Kidney glomerular epithelial cell (primary cell): ENCODE results near the gene SMIM38.

ENCODE experiments used
- DNase-seq: peaks from one replicate; lab custom pipeline; 2025; lab: John Stamatoyannopoulos, UW

Gene SMIM38

DNA sequence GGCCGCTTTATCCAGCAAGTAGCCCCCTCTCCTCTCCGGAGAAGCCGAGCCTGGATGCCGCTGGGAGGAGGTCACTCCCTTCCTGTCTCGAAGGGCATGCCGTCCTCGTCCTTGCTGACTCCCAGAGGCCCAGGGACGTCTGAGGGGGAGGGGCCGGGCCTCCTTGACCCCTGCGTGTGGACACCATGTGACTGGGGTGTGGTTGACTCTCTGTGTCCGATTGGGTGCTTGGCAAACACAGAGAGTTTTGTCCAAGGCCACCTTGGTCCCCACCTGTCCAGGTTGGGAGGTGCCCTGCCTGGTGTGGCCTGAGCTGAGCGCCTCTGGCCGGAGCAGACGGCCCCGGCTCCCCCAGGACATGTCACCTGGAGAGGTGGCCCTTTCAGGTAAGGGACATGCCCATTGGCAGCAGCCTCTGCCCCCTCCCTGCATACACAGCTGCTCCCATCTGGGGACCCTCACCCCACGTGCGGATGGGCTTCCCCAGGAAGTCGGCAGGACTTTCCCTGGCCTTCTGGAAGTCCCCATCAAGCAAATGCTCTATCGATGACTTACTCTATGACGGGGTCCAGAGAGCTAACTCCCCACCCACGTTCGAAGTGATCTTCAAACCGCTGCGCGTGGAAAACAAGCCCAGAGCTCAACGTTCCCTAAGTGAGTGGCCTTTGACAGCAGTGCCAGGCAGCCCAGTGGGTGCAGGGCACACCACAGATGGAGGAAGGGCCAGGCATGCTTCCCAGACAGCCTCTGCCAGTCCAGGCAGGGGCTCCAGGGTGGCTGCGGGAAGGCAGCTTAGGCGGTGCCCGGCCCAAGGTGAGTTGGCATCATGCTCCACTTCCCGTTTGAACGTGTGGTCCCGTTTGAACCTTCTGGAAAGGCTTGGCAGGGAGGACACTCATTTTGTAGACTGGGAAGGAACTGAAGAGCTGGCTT lies at the start of gene SMIM38:
SMIM38 (plus strand) TSS at position 634 of the 933 bp plus-strand sequence. CDS start 1,912 bp downstream, outside the sequence.
- no peak for DNase-seq

DNA sequence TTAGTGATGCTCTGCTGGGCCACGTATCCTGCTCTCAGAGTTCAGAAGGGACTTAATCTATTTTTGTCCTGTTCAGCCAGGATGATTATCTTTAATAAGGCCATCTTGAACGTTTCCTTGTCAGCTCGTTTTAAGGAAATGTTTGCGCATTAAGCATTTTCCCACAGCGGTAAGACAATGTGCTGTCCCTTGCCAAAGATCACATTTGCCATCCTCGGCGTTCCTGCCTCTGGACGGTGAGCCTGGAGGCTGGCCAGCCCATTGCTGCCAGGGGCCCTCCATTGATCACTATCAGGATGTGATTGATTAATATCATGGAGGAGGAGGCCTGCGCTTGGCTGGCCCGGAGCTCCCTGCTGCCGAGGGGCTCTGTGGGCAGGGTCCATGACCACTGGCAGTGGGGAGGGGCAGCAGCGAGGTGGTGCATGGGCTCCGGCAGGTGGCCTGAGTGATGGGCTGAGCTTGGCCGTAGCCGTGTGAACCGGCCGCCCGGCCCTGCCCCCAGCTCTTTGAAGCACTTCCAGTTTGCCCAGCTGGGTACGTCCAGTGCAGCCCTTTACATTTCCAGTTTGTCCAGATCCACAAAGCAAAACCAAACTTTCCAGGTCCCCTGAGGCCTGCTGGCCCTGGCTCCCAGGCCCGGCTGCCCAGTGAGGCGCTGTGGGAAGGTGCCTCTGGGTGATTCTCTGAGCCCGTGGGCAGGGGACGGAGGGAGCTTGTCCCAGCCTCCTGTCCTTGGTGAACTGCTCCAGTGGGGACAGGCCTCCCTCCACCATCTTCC lies 49.5 kb upstream of the SMIM38 start:
- no peak for DNase-seq

DNA sequence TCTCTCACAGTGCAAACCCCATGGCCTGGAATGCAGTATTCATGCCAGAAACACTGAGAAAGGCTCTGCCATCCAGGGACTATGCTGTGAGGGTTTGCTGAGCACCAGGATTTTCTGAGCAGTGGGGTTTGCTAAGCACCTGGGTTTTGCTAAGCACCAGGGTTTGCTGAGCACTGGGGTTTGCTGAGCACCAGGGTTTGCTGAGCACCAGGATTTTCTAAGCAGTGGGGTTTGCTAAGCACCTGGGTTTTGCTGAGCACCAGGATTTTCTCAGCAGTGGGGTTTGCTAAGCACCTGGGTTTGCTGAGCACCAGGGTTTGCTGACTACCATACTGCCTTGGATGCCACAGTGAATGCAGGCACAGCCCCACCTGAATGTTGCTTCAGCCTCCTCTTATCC lies 48.3 kb upstream of the SMIM38 start:
- no peak for DNase-seq

DNA sequence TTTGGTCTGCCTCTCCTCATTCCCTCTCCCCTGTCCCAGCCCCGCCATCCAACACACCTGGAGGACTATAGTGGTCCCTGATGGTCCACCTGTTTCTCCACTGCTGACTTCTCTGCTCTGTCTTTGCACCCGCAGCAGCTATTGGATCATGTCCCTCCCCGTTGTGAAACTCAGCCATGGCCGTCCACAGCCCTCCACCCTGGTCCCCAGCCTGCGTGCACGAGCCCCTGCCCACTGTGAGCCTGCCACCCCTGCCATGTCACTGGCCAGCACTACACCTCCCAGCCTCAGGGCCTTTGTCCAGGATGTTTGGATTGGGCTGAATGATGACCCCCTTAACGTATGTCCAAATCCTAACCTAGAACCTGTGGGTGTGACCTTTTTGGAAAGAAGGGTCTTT lies 47.7 kb upstream of the SMIM38 start:
- no peak for DNase-seq

DNA sequence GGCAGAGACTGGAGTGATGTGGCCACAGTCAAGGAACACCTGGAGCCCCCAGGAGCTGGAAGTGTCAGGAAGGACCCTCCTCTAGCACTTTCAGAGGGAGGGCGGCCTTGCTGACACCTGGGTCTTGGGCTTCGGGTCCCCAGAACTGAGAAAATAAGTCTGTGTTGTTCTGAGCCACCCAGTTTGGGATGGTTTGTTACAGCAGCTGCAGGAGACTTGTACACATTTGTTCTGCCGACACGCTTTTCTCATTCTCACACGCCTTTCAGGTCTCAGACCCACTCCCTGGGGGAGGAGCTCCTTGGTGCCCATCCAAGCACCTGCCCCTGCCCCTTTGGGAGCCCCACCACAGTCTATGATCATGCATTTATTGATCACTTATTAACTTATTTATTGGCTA lies 47.2 kb upstream of the SMIM38 start:
- DNase-seq, result no peak

GRCh38 chr11:69109101-69109500 lies 46.6 kb upstream of the SMIM38 start:
- DNase-seq, result no peak

- no peak for DNase-seq
These were observed 45.3 kb upstream of the SMIM38 start for GRCh38 chr11:69110451-69110850.

DNA sequence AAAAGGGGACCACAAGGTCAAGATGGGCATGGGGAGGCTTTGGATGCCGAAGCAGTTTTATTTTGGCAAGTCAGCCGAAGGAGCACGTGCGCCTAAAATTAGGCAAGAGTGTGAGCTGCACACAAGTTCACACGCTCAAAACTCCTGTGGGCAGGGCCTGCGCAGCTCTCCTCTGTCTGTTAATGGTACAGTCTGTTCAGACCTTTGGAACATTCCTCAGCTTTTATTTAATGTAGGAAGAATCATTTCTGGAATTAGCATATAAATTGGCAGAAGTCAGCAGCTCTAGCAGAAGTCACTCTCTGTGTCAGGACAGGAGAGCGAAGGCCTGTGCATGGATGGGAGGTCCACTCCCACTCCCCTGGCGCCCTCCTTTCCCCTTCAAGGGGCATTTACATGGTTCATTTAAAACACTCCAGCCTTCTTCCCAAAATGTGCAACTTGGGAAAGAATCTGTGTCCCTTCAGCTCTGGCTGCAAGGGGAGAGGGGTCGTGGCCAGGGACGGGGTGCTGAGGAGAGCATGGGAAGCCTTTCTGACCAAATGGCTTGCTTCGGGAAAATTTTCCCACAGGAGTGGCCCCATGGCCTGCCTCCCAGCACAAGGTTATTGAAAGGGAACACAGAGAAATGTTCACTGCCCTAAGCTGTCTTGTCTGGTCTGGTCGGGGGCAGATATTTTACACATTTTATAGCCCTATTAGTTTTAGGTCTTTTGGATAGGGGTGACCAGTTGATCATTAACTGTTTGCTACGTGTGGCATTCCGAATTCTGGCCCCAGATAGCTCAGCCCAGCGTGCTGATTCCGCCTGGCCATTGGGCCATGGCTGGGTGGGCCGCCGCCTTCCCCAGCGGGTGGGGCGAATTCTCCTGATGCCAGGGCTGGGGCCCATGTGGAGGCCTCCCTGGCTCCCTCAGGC lies 43.9 kb upstream of the SMIM38 start:
- DNase-seq, result no peak

- no peak for DNase-seq
These were observed 42.5 kb upstream of the SMIM38 start for GRCh38 chr11:69113226-69113625.

DNA sequence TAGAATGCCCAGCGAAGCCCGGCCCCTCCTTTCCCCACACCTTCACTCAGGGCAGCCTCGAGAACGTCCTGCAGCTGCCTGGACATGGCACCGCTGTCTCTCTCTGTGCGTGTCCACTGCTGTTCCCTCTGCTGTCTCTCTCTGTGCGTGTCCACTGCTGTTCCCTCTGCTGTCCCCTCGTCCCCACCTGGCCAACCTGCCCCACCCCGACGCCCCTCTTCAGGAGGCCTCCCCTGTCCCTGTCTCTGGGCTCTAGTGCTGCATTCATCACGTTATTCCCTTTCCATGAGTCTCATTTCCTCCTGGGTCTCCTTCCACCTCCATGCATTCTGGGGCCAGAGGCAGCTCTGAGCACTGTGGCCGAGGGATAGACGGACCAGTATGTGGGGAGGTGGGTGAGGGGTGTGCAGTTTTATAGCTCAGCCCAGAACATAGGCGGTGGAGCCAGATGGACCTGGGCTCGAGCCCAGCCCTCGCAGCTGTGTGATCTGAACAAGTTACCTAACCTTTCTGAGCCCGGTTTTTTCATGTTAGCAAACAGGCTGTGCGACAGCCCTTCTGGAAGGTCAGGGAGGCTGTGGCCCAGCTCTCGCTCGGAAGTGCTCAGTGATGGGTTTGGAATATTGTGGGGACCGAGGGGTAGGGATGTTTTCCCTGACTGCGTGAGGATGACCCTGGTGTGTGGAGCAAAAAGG lies 41.9 kb upstream of the SMIM38 start:
- no peak for DNase-seq

- no peak for DNase-seq
These were observed 41.4 kb upstream of the SMIM38 start for GRCh38 chr11:69114362-69114761.

DNA sequence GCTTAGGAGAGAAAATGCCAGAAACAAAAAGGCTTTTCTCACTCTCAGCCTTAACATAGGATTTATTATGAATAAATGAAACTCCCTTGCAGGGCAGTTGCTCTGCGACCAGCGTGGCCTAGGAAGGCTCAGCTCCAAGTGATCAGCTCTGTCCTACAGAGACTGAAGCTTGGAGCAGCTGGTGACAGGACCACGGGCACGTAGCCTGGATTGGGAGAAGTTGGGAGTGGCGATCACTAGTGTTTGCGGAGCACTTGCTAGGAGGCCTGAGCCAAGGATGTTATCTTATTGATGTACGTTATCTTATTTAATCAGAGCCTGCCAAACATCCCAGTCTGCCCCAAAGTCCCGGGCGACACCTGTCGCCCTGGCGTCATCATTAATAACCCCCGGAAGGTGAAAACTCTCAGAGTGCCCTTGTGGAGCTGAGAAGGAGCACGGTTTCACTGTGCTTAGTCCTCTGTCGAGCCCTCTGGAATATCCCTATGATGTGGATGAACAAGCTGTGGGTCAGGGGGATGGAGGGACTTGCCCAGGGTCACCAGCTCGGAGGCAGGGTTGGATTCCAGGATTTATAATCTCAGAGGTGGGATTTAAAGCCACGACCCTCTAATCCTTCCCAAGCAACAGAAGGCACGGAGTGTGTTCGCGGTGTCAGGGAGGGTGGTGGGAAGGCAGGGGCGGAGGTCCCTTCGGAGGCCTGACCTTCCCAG lies 40.8 kb upstream of the SMIM38 start:
- DNase-seq, result no peak

- no peak for DNase-seq
These were observed 39.9 kb upstream of the SMIM38 start for GRCh38 chr11:69115586-69116560.

GRCh38 chr11:69116671-69117070 lies 39.1 kb upstream of the SMIM38 start:
- no peak for DNase-seq

GRCh38 chr11:69119190-69119589 lies 36.5 kb upstream of the SMIM38 start:
- no peak for DNase-seq

DNA sequence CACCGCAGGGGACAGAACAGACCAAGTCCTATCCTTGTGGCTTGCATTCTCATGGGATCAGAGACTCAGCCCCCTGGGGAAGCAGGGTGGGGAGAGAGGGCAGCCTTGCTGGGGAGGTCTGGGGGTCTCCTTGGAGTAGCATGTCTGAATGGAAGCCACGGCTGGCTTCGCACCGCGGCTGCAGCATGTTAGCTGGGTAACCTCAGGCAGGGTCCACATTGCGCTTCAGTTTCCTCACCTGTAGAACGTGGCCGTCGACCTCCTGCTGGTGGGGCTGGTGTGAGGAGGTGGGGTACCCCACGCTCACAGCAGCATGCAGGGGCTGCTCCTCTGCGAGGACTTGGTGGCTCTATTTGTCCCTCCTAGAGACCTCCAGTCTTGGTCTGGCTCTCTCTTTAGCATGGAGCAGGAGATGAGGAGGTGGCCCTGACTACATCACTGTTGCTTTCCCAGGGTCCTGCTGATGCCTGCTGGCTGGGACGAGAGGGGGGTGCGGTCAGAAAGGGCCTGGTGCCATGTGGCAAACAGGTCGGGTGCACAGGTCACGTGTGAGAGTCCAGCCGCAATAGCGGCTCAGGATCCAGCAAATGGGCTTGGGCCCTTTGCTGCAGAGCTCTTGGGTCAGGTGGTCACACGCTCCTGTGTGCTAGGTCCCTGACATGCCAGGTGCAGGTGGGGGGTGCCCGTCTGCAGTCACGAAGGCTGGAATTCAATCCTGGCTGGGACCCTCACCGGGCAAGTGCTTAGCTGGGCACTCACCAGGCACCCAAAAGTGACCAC lies 35.4 kb upstream of the SMIM38 start:
- DNase-seq, result no peak

- no peak for DNase-seq
These were observed 34.7 kb upstream of the SMIM38 start for GRCh38 chr11:69121021-69121420.

- no peak for DNase-seq
These were observed 34.0 kb upstream of the SMIM38 start for GRCh38 chr11:69121621-69122325.
